ENCODE data around the gene UBE2L5. TPM values are rescaled to one million over a fixed set of nuclear protein-coding genes. Genes with fewer than 3 reads are reported as not detected.

The UBE2L5 gene
- total and polyA plus RNA-seq, 2 of the 4 experiments (the other 2 are of a cell fraction) = 0.18 TPM; not detected in 1

- 33% methylated on average over 1 of the region's 8 CpGs; no CpG with 5 or more reads in 1 of the 2 experiments for WGBS, 2 experiments (ENCODE audit: extremely low coverage in 2 of 2, insufficient read length in 1 of 2)
- CTCF ChIA-PET = no interaction called here
Measured at GRCh38 chr13:30406779-30407416, 15.4 kb upstream of the UBE2L5 start.

More at GRCh38 chr13:30406779-30407416, 15.4 kb upstream of the UBE2L5 start:
- no peak overlapping the region for H2AFZ ChIP-seq (replicated peaks; ENCODE audit: low read length, poor library complexity)
- no peaks in the 10 kb centered on the region for H4K20me1 ChIP-seq (ENCODE audit: insufficient read depth, low read length)
- H3K4me1 ChIP-seq (ENCODE audit: control insufficient read depth, insufficient read depth, low read length) = peaks cover 2% of the 10 kb centered on the region; the same call in 1 of the 2 replicates
- H2AK5ac ChIP-seq (ENCODE audit: low read depth, low read length) = no peak overlapping the region
- H3K9ac ChIP-seq (ENCODE audit: low read depth, low read length) = no peak overlapping the region
- intact Hi-C loops (cut with micrococcal nuclease) (loop anchor here (10.0 kb wide), 1 partner anchor 458 kb away; no protein-coding TSS in a partner anchor), dilution Hi-C loops (cut with HindIII; ENCODE audit: low sequenced_read_pairs, unreplicated experiment) (no loop called here), in situ Hi-C loops (cut with MboI; ENCODE audit: low sequenced_read_pairs) (no loop called here)
- H3K4me2 ChIP-seq (ENCODE audit: low read depth, low read length) = no peak overlapping the region
- H2BK120ac ChIP-seq (ENCODE audit: low read depth, low read length) = no peak overlapping the region
- H2BK15ac ChIP-seq (ENCODE audit: low read depth, low read length) = no peak overlapping the region
- H3K79me1 ChIP-seq (ENCODE audit: low read depth in 1 of 2, low read length in 2 of 2) = no peaks in the 10 kb centered on the region
- no TSS peak for BruUV-seq (replicated peaks)
- H4K91ac ChIP-seq (ENCODE audit: insufficient read depth, low read depth, low read length) = no peak overlapping the region
- no peak overlapping the region for H3K56ac ChIP-seq (ENCODE audit: extremely low read depth, insufficient read depth, low read length)
- no peaks in the 10 kb centered on the region for H3K36me3 ChIP-seq (ENCODE audit: control insufficient read depth, insufficient read depth, low read length)
- H3K9me3 ChIP-seq (ENCODE audit: control insufficient read depth, insufficient read depth, low read length) = no peaks in the 10 kb centered on the region
- ATAC-seq (ENCODE audit: low read depth) = no peak
- no peak overlapping the region for H2BK20ac ChIP-seq (ENCODE audit: low read depth, low read length)
- POLR2A ChIA-PET (ENCODE audit: unreplicated experiment) = interaction anchor here (1.2 kb wide), 1 partner anchor 12 kb away, joined by 3 read pairs; no protein-coding TSS in a partner anchor
- no peak overlapping the region for H2AK9ac ChIP-seq (replicated peaks; ENCODE audit: low read depth, low read length, poor library complexity)
- H3K4ac ChIP-seq (ENCODE audit: low read depth, low read length) = no peak overlapping the region
- H2BK5ac ChIP-seq (ENCODE audit: low read depth, low read length, poor library complexity, severe bottlenecking) = no peak overlapping the region
- no peak overlapping the region for H3K18ac ChIP-seq (ENCODE audit: low read depth, low read length)
- TF ChIP-seq NFE2L2 (IDR thresholded peaks at IDR 0.05; ENCODE audit: low read depth, low read length) (no peak), FOS (IDR thresholded peaks at IDR 0.05; ENCODE audit: low read depth, low read length) (no peak), RCOR1 (IDR thresholded peaks at IDR 0.05; ENCODE audit: insufficient replicate concordance, low read length) (no peak), MAFK (IDR thresholded peaks at IDR 0.05; ENCODE audit: low read depth, low read length) (no peak), SMC3 (IDR thresholded peaks at IDR 0.05; ENCODE audit: low read depth, low read length) (no peak), CHD1 (IDR thresholded peaks at IDR 0.05; ENCODE audit: low read depth, low read length) (no peak), CTCF (conservative IDR thresholded peaks at IDR 0.05; ENCODE audit: low read depth, low read length) (no peak), USF2 (IDR thresholded peaks at IDR 0.05; ENCODE audit: low read depth, low read length) (no peak), BHLHE40 (IDR thresholded peaks at IDR 0.05; ENCODE audit: low read depth, low read length) (no peak)
- H4K8ac ChIP-seq (ENCODE audit: low read depth in 2 of 2, low read length in 2 of 2) = no peak overlapping the region
- no peak overlapping the region for H3K23ac ChIP-seq (ENCODE audit: low read depth, low read length)
- no peak for DNase-seq
- H3K9me1 ChIP-seq (ENCODE audit: insufficient read depth, low read length) = 0 out of 2 replicates have a peak, but pooled peaks cover 4% of the 10 kb centered on the region
- H3K27me3 ChIP-seq (ENCODE audit: control insufficient read depth, insufficient read depth, low read length) = peaks cover 1% of the 10 kb centered on the region
- no peak overlapping the region for H3K14ac ChIP-seq (replicated peaks; ENCODE audit: low read depth, low read length)
- H3K4me3 ChIP-seq (ENCODE audit: insufficient read depth, low read depth, low read length) = no peak overlapping the region
- H3K27ac ChIP-seq (ENCODE audit: insufficient read depth, low read length) = no peak overlapping the region
- no peak overlapping the region for H4K5ac ChIP-seq (ENCODE audit: low read depth, low read length)
